ENCODE results near the gene PDCD1LG2. TPM values are rescaled to one million over a fixed set of nuclear protein-coding genes. Genes with fewer than 3 reads are reported as not detected.
"Not testable (repeated sequence)": the region's sequence is repeated elsewhere in the genome, so short reads cannot be mapped to it uniquely, and the experiment has no call there.

The PDCD1LG2 gene
- total RNA-seq, 2 donors from 2014 or later: 1.4 TPM; not detected in 1

DNA sequence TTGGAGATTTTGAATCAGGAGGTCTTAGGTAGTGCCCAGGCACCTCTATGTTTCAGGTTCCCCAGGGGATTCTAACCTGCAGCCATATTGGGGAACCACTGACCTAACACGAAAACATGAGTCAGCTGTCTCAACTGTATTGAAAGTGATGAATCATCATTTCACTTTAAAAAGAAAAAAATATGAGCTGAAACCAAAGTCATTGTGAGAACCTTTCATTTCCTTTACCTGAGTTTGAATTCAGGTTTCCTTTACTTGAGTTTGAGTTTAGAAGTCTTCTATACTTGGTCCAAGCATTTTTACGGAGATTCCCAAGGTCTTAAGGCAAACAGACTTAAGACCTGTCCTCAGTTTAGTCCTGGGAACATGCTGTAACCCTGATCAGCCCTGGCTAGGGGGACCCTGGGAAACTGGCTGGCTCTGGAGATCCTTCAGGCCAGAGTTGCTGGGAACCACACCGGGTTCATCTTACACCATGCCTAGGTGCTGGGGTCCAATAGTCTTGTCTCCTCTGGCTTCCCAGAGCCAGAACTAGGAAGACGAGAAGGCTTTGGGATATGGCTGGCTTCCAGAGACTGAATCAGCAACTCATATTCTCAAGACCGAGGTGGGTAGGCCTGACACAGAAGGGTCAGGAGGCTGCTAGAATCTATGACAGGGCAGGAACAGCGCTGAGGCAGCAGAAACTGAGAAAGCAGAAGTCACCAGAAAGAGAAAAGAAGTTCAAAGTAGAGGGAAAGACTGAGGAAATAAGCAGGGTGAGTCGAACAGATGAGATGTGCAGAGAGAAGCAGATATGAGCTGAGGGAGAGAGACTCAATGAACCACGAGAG is 16.4 kb upstream of the PDCD1LG2 start:
- intact Hi-C loops (cut with DNase I): no loop called here
- 74% methylated on average over 7 of the region's 8 CpGs for WGBS
- Histone ChIP-seq H3K36me3 (no peaks in the 10 kb centered on the region), H3K9me3 (no peaks in the 10 kb centered on the region), H3K4me3 (no peak overlapping the region), H3K27ac (no peak overlapping the region), H3K27me3 (replicated peaks; ENCODE audit: insufficient read depth) (no peaks in the 10 kb centered on the region), H3K4me1 (replicated peaks) (no peaks in the 10 kb centered on the region)
- no peak for DNase-seq (ENCODE audit: low spot score)
- TF ChIP-seq POLR2A (IDR thresholded peaks at IDR 0.05): no peak
- TF ChIP-seq, protein P1, sequence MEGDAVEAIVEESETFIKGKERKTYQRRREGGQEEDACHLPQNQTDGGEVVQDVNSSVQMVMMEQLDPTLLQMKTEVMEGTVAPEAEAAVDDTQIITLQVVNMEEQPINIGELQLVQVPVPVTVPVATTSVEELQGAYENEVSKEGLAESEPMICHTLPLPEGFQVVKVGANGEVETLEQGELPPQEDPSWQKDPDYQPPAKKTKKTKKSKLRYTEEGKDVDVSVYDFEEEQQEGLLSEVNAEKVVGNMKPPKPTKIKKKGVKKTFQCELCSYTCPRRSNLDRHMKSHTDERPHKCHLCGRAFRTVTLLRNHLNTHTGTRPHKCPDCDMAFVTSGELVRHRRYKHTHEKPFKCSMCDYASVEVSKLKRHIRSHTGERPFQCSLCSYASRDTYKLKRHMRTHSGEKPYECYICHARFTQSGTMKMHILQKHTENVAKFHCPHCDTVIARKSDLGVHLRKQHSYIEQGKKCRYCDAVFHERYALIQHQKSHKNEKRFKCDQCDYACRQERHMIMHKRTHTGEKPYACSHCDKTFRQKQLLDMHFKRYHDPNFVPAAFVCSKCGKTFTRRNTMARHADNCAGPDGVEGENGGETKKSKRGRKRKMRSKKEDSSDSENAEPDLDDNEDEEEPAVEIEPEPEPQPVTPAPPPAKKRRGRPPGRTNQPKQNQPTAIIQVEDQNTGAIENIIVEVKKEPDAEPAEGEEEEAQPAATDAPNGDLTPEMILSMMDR (IDR thresholded peaks at IDR 0.05): no peak
- no peak for TF ChIP-seq POLR2AphosphoS5 (IDR thresholded peaks at IDR 0.05)

DNA sequence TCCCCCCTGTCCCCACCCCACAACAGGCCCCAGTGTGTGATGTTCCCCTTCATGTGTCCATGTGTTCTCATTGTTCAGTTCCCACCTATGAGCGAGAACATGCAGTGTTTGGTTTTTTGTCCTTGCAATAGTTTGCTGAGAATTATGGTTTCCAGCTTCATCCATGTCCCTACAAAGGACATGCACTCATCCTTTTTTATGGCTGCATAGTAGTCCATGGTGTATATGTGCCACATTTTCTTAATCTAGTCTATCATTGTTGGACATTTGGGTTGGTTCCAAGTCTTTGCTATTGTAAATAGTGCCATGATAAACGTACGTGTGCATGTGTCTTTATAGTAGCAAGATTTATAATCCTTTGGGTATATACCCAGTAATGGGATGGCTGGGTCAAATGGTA is 15.6 kb upstream of the PDCD1LG2 start:
- H3K27ac ChIP-seq; H3K4me3 ChIP-seq; H3K4me1 ChIP-seq (replicated peaks); H3K9me3 ChIP-seq; intact Hi-C loops (cut with DNase I); DNase-seq (ENCODE audit: low spot score); H3K27me3 ChIP-seq (replicated peaks; ENCODE audit: insufficient read depth); H3K36me3 ChIP-seq: not testable (repeated sequence)
- 56% methylated on average over 3 of the region's 3 CpGs for WGBS

DNA sequence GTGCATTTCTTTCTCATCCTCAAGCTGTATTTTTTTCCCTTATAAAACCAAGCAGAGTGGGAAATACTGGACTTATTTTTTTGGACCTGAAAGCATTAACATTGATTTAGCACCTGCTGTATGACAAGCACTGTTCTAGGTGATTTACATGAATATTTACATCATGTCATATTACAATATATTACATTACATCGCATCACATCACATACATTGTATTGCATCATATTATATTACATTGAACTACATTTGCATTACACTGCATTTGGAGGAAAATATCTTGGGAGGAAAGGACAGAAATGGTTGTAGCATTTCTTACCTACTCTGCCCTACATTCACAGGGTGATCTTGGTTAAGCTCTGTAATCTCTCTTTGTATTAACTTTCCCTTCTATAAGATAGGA is 11.2 kb upstream of the PDCD1LG2 start:
- TF ChIP-seq, protein P1 (IDR thresholded peaks at IDR 0.05): no peak
- no peaks in the 10 kb centered on the region for H3K9me3 ChIP-seq
- intact Hi-C loops (cut with DNase I): no loop called here
- H3K27me3 ChIP-seq (replicated peaks; ENCODE audit: insufficient read depth): no peaks in the 10 kb centered on the region
- no peaks in the 10 kb centered on the region for H3K4me1 ChIP-seq (replicated peaks)
- 100% methylated on average over 1 of the region's 1 CpG for WGBS
- no peak overlapping the region for H3K4me3 ChIP-seq
- no peaks in the 10 kb centered on the region for H3K36me3 ChIP-seq
- H3K27ac ChIP-seq: no peak overlapping the region
- no peak for DNase-seq (ENCODE audit: low spot score)

DNA sequence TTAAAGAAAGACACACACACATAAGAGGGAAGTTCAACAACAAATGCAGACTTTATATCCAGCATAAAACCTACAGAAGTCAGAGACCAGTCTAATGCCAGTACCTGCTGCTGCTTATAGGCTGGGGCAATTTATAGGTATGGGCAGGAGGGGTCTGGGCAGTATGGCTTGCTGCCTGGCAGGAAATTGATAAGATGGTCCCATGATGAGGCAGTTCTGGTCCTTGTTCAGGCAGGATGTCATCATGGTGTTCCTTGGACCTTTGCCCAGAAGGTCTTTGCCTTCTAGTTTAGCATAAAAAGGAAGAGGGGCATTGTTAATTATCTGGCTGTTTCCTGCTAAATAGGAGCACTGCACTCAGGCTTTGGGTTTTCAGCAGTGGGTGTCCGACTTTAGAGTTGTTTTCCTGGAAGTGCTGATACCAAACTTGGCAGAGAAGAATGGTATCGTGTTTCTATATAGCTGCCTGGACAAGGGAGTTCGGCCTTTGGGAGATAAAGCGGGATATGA is 10.4 kb upstream of the PDCD1LG2 start:
- no peak overlapping the region for H3K27ac ChIP-seq
- H3K36me3 ChIP-seq: no peaks in the 10 kb centered on the region
- 52% methylated on average over 4 of the region's 4 CpGs for WGBS
- no peak overlapping the region for H3K4me3 ChIP-seq
- H3K27me3 ChIP-seq (replicated peaks; ENCODE audit: insufficient read depth): no peaks in the 10 kb centered on the region
- no peaks in the 10 kb centered on the region for H3K4me1 ChIP-seq (replicated peaks)
- TF ChIP-seq, protein P1 (IDR thresholded peaks at IDR 0.05): no peak
- no peak for TF ChIP-seq POLR2A (IDR thresholded peaks at IDR 0.05)
- no peak for TF ChIP-seq POLR2AphosphoS5 (IDR thresholded peaks at IDR 0.05)
- H3K9me3 ChIP-seq: no peaks in the 10 kb centered on the region
- intact Hi-C loops (cut with DNase I): no loop called here
- no peak for DNase-seq (ENCODE audit: low spot score)

DNA sequence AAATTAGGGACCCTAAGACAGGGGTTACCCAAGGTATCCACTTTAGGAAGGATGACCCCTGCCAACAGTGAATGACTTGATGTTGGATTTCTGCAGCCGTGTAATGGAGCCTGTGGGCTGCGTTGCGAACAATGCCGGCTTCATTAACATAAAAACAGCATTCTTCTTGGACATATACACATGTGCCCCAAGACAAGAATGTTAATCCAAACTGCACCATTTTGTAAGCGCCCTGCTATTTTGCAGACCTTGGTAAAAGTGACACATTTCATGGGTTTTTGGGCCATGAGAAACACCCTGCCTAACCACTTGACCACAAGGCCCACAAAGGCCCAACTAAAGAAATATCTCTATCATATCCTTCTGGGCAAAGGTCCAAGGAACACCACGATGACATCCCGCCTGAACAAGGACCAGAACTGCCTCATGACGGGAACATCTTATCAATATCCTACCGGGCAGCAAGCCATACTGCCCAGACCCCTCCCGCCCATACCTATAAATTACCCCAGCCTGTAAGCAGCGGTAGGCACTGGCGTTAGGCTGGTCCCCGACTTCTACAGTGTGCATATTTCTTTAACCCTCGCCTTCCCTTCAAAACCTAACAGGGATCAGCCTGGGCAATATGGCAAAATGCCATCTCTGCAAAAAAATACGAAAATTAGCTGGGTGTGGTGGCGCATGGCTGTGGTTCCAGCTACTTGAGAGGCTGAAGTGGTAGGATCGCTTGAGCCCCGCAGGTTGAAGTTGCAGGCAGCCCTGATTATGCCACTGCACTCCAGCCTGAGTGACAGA is 9.7 kb upstream of the PDCD1LG2 start:
- Histone ChIP-seq H3K27me3 (replicated peaks; ENCODE audit: insufficient read depth) (no peaks in the 10 kb centered on the region), H3K4me1 (replicated peaks) (no peaks in the 10 kb centered on the region), H3K9me3 (no peaks in the 10 kb centered on the region), H3K36me3 (no peaks in the 10 kb centered on the region), H3K4me3 (no peak overlapping the region), H3K27ac (no peak overlapping the region)
- DNase-seq (ENCODE audit: low spot score): no peak
- intact Hi-C loops (cut with DNase I): no loop called here
- TF ChIP-seq, protein P1 (IDR thresholded peaks at IDR 0.05): no peak
- TF ChIP-seq POLR2A (IDR thresholded peaks at IDR 0.05): no peak
- TF ChIP-seq POLR2AphosphoS5 (IDR thresholded peaks at IDR 0.05): no peak
- 51% methylated on average over 18 of the region's 18 CpGs for WGBS
